Measurements from ENCODE around the gene PIEZO1.

PIEZO1 gene

DNA sequence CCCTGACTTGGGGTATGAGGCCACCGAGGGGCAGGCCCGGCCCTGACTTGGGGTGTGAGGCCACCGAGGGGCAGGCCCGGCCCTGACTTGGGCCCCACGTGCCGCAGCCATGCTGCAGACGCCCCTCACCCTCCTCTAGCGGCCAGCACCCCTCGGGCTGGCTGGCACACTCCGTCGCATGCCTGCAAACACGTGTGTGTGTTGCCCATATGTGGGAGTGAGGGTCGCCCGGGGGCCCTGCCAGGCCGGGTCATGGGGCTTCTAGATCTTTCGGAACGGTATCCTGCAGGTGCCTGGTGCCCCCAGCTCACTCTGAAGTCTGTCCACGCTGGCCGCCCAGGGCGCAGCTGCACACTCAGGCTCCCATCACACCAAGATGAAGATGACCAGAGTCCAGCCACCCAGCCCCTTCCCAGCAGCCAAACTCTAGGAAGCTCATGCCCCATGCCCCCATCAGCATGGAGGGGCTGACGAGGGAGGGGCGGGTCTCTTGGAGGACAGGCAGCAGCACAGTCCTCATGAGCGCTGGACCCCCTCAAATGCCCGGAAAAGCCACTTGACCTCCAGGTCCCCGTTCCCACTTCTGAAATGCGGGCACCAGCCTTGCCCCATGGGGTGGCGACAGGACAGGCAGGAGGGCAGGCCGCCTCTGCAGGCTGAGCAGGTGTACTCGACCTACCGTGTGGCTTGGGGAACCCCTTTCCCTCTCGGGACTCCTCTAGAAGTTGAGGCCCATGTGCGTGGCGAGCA, 44.9 kb downstream of the PIEZO1 start:
- TF ChIP-seq, protein P1, sequence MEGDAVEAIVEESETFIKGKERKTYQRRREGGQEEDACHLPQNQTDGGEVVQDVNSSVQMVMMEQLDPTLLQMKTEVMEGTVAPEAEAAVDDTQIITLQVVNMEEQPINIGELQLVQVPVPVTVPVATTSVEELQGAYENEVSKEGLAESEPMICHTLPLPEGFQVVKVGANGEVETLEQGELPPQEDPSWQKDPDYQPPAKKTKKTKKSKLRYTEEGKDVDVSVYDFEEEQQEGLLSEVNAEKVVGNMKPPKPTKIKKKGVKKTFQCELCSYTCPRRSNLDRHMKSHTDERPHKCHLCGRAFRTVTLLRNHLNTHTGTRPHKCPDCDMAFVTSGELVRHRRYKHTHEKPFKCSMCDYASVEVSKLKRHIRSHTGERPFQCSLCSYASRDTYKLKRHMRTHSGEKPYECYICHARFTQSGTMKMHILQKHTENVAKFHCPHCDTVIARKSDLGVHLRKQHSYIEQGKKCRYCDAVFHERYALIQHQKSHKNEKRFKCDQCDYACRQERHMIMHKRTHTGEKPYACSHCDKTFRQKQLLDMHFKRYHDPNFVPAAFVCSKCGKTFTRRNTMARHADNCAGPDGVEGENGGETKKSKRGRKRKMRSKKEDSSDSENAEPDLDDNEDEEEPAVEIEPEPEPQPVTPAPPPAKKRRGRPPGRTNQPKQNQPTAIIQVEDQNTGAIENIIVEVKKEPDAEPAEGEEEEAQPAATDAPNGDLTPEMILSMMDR (IDR thresholded peaks at IDR 0.05; ENCODE audit: insufficient read depth, low read length, missing control alignments) = no peak
- CTCF ChIA-PET = interaction anchor here (0.7 to 25.4 kb wide), 7 partner anchors 22 to 427 kb away, joined by 3 to 544 read pairs (median 4); partner anchors contain the start of gene PIEZO1

DNA sequence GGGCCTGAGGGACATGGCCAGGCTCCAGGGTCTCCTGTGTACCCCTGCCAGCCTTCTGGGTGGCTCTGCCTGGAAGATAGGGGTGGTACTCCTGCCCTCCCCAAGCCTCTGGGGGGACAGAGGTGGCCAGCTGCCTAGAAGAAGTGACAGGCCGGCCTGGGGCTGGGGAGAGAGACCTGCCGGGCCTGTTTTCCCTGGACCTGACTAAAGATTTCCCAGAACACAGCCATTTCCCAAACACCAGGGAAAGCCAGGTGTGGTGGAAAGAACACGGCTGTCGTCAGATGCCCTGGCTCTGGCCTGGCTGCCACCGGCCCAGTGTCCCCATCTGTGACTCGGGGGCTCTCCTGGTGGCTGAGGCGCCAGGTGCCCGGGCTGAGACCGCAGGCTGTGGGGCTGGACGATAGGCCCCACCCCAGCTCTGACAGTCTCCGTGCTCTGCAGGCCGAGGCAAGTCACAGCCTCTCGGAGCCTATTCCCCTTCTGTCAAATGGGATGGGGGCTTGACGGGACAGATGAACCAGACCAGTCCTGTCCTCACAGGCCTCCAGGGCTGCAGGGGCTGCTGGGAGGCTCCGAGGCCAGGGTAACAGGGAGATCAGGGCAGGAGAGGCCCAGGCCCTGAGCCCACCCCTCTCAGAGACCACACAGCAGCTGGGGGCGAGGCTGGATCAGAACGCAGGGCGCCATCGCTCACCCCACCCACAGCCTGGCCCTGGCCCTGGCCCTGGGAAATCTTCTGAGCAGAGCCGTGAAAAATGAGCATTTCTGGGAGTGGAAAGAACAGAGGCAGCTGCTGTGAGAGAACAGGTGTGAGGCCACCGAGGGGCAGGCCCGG, 45.7 kb downstream of the PIEZO1 start:
- TF ChIP-seq, protein P1 (IDR thresholded peaks at IDR 0.05; ENCODE audit: insufficient read depth, low read length, missing control alignments) = no peak
- ChIA-PET CTCF (interaction anchor here (1.0 to 25.4 kb wide), 7 partner anchors 8 to 428 kb away, joined by 3 to 544 read pairs (median 5); partner anchors contain the start of gene PIEZO1), POLR2A (interaction anchor here (0.5 kb wide), 1 partner anchor 9 kb away, joined by 4 read pairs; no protein-coding TSS in a partner anchor)
- DNase-seq (ENCODE audit: low read depth, low spot score) = no peak
- no peak overlapping the region for H3K4me3 ChIP-seq (ENCODE audit: low read depth, low read length)

More for the DNA sequence above, 44.9 kb downstream of the PIEZO1 start:
- no peak overlapping the region for H3K4me3 ChIP-seq (ENCODE audit: low read depth, low read length)
- no peak for DNase-seq (ENCODE audit: low read depth, low spot score)
- POLR2A ChIA-PET = interaction anchor here (0.5 kb wide), 1 partner anchor 8 kb away, joined by 4 read pairs; no protein-coding TSS in a partner anchor

DNA sequence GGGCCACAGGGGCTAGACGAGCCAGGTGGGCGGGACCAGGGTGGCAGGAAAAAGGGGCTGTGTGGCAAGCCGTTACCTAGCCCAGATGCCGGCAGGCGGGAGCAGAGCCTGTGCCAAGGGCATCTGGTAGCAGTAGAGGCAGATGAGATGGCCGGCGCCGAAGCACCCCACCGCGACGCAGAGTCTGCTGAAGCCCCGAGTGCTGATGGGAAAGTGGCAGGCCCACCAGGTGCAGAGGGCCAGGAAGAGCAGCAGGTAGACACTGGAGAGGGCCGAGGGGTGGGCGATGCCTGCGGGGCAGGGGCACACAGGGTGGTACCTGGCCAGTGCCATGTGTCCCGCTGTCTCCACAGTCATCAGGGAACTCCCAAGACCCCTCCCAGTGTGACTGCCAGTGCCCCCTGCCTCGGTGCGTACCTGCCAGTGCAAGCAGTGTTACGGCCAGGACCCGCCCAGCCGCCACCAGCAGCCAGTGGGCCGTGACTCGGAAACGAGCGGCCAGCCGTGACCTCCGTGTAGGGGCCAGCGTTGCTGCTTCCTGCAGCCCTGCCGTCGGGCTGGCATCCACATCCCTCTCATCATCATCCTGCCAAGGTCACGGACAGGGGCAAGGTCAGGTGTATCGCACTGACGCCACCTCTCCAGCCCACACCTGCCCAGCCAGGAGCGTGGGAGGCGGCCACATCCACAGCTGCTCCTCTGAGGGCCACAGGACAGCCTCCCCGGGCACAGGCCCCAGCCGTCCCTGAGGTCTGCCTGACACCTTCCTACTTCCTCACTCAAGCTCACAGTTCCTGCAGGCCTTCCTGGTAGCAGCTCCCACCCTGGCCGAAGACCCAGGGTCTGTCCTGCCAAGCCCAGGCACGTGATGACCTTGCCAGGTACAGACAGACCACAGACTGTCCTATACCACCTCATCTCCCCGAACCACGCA, 46.6 kb downstream of the PIEZO1 start:
- CTCF ChIA-PET = interaction anchor here (0.8 to 25.4 kb wide), 20 partner anchors 8 to 480 kb away, joined by 3 to 544 read pairs (median 11); partner anchors contain the start of genes CDT1, CTU2, GALNS and PIEZO1
- no peak for DNase-seq (ENCODE audit: low read depth, low spot score)
- no peak overlapping the region for H3K4me3 ChIP-seq (ENCODE audit: low read depth, low read length)
- POLR2A ChIA-PET = interaction anchor here (1.0 kb wide), 1 partner anchor 47 kb away, joined by 7 read pairs; the partner anchor contains the start of gene PIEZO1
- TF ChIP-seq, protein P1 (IDR thresholded peaks at IDR 0.05; ENCODE audit: insufficient read depth, low read length, missing control alignments) = no peak

DNA sequence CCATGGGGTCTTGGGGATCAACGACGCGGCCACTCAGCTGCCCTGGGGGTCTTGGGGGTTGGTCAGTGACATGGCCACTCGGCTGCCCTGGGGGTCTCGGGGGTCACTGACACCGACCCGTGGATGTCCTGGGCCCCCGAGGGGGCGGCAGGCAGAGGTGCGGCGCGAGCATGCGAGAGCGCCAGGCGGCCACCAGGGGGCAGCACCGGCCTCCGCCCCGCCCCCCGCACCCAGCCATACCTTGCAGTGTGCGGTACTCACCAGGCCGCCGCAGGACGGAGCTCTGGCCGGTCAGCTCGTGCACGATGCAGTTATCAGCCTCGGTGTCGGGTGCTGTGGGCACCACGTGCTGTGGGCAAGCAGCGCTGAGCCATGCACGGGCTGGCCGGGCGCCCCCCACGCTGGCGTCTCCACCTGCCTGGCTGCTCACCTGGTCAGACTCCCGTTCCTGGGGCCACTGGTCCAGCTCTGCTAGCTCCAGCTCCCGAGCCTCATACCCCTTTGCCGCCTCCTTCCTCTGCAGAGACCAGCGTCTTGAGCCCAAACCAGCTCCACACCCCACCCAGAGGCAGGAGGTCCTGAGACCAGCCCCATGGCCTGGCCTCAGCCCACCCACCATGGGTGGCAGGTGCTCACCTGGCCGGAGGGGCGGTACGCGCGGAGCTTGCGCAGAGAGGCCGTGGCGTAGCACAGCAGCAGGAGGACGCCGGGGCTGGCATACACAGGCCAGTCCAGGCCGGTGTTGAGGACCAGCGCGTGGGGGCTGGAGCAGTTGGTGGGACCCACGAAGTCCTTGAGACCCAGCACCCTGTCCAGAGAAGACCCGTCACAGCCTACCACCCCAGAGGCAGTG, 47.5 kb downstream of the PIEZO1 start:
- no peak overlapping the region for H3K4me3 ChIP-seq (ENCODE audit: low read depth, low read length)
- ChIA-PET CTCF (interaction anchor here (0.5 to 25.4 kb wide), 35 partner anchors 9 to 481 kb away, joined by 3 to 544 read pairs (median 5); partner anchors contain the start of genes APRT, CDH15, CDT1 and CTU2), POLR2A (interaction anchor here (1.0 kb wide), 1 partner anchor 48 kb away, joined by 7 read pairs; the partner anchor contains the start of gene PIEZO1)
- DNase-seq (ENCODE audit: low read depth, low spot score) = no peak
- TF ChIP-seq, protein P1 (IDR thresholded peaks at IDR 0.05; ENCODE audit: insufficient read depth, low read length, missing control alignments) = peak; percentile 95

DNA sequence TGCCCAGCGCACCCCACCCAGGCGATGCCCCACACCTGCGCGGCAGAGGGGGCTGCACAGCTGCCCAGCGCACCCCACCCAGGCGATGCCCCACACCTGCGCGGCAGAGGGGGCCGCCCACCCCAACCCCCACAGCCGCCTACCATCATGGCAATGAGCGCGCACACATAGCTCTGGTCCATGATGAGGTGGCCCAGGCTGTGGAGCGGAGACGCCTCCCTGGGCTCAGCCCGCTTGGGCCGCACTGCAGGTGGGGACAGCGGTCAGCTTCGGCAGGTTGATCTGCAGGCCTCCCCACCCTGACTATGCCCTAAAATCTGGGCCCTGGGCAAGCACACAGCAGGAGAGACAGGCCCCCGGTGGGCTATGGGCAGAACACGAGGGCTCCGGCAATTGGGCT, 48.5 kb downstream of the PIEZO1 start:
- no peak for DNase-seq (ENCODE audit: low read depth, low spot score)
- no peak overlapping the region for H3K4me3 ChIP-seq (ENCODE audit: low read depth, low read length)
- TF ChIP-seq, protein P1 (IDR thresholded peaks at IDR 0.05; ENCODE audit: insufficient read depth, low read length, missing control alignments) = no peak
- ChIA-PET CTCF (interaction anchor here (0.9 to 25.4 kb wide), 23 partner anchors 10 to 477 kb away, joined by 3 to 544 read pairs (median 10); partner anchors contain the start of genes APRT, CDT1, CTU2 and GALNS), POLR2A (no interaction called here)

Measured in AG04449 (cell line).